ENCODE data around the gene IL32.

GRCh38 chr16:3087243-3088235 is 22.1 kb downstream of the IL32 start:
- no peak for TF ChIP-seq CTCF (IDR thresholded peaks at IDR 0.05; ENCODE audit: low read length)
- no peak for TF ChIP-seq EZH2 (IDR thresholded peaks at IDR 0.05; ENCODE audit: borderline replicate concordance, low read length)
